ENCODE results near the gene RBSN. TPM values are rescaled to one million over a fixed set of nuclear protein-coding genes. Genes with fewer than 3 reads are reported as not detected.

RBSN gene
- total and polyA plus RNA-seq, 2 donors = 8.0 to 8.7 TPM

GRCh38 chr3:15091575-15091974 lies 7.4 kb downstream of the RBSN start:
- Histone ChIP-seq H3K4me1 (ENCODE audit: control insufficient read depth in 2 of 2, insufficient read depth in 2 of 2, low read length in 2 of 2) (peaks cover 0 to 9% of the 10 kb centered on the region in 2 donors), H3K9me3 (ENCODE audit: control insufficient read depth in 2 of 2, insufficient read depth in 1 of 2, low read length in 1 of 2) (no peaks in the 10 kb centered on the region), H3K27me3 (ENCODE audit: control insufficient read depth in 2 of 2, insufficient read depth in 1 of 2, low read length in 1 of 2) (no peaks in the 10 kb centered on the region), H3K36me3 (ENCODE audit: control insufficient read depth in 2 of 2, insufficient read depth in 2 of 2, low read length in 1 of 2) (peaks cover 38 to 62% of the 10 kb centered on the region in 2 donors), H3K4me3 (ENCODE audit: low read length in 2 of 2) (no peak overlapping the region), H3K27ac (ENCODE audit: low read depth in 1 of 2, low read length in 1 of 2) (no peak overlapping the region)
- WGBS = 70% methylated on average over 5 of the region's 5 CpGs
- peak in 5 of 9 donors; percentile 17 to 51 (median 25) for DNase-seq (ENCODE audit: low read depth in 6 of 9, low spot score in 9 of 9)

DNA sequence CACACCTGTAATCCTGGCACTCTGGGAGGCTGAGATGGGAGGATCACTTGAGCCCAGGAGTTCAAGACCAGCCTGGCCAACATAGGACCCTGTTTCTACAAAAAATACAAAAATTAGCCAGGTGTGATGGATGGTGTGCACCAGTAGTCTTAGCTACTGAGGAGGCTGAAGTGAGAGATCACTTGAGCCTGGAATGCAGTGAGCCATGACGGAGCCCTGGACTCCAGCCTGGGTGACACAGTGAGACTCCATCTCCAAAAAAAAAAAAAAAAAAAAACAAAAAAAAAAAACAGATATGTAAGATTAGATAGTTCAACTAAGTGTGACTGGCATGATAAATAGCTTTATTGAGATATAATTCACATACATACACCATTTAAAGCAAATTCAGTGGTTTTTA lies 9.7 kb downstream of the RBSN start:
- Histone ChIP-seq H3K4me1 (ENCODE audit: control insufficient read depth in 2 of 2, insufficient read depth in 2 of 2, low read length in 2 of 2) (peaks cover 0 to 9% of the 10 kb centered on the region in 2 donors), H3K27ac (ENCODE audit: low read depth in 1 of 2, low read length in 1 of 2) (no peak overlapping the region), H3K27me3 (ENCODE audit: control insufficient read depth in 2 of 2, insufficient read depth in 1 of 2, low read length in 1 of 2) (no peaks in the 10 kb centered on the region), H3K9me3 (ENCODE audit: control insufficient read depth in 2 of 2, insufficient read depth in 1 of 2, low read length in 1 of 2) (no peaks in the 10 kb centered on the region), H3K4me3 (ENCODE audit: low read length in 2 of 2) (no peak overlapping the region), H3K36me3 (ENCODE audit: control insufficient read depth in 2 of 2, insufficient read depth in 2 of 2, low read length in 1 of 2) (peaks cover 39 to 62% of the 10 kb centered on the region in 2 donors)
- WGBS = 98% methylated on average over 1 of the region's 1 CpG
- no peak for DNase-seq (ENCODE audit: low read depth in 6 of 9, low spot score in 9 of 9)

DNA sequence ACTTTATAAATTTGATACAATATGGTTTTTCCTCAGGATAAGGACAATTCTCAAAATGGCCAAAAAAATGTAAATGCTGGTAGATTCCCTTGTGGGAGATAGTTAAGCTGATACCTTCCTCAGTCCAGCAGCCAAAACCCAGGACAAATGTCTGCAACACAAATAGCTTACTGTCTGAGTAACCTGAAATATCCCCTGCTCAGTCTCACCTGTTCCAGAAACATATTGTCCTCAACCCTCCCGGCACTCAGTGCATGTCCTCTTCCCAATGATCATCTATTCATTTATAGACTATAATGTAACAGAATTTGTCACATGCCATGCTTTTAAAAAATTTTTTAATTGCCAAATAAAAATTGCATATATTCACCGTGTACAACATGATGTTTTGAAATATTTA lies 12.2 kb downstream of the RBSN start:
- peaks cover 57 to 68% of the 10 kb centered on the region in 2 donors for H3K36me3 ChIP-seq (ENCODE audit: control insufficient read depth in 2 of 2, insufficient read depth in 2 of 2, low read length in 1 of 2)
- WGBS = 99% methylated on average over 2 of the region's 2 CpGs

DNA sequence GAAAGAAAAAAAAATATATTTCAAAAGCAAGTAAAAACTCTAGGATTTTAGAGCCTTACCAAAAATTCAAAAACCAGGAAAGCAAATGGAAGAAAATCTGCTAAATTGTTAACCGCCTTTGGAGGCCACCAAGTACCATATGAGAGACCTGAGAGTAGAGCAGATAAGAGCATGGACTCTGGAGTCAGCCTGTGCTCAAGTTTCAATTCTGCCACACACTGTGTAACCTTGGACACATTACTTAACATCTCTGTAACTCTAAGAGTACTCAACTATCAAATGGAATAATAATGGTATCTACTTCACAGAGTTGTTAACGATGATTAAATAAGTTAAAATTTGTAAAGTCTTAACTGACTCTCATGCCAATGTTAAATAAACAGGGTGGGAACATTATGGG lies 12.7 kb downstream of the RBSN start:
- Histone ChIP-seq H3K4me3 (ENCODE audit: low read length in 2 of 2) (no peak overlapping the region), H3K4me1 (ENCODE audit: control insufficient read depth in 2 of 2, insufficient read depth in 2 of 2, low read length in 2 of 2) (peaks cover 0 to 2% of the 10 kb centered on the region in 2 donors), H3K9me3 (ENCODE audit: control insufficient read depth in 2 of 2, insufficient read depth in 1 of 2, low read length in 1 of 2) (no peaks in the 10 kb centered on the region), H3K36me3 (ENCODE audit: control insufficient read depth in 2 of 2, insufficient read depth in 2 of 2, low read length in 1 of 2) (peaks cover 62 to 71% of the 10 kb centered on the region in 2 donors), H3K27ac (ENCODE audit: low read depth in 1 of 2, low read length in 1 of 2) (no peak overlapping the region), H3K27me3 (ENCODE audit: control insufficient read depth in 2 of 2, insufficient read depth in 1 of 2, low read length in 1 of 2) (no peaks in the 10 kb centered on the region)
- DNase-seq (ENCODE audit: low read depth in 6 of 9, low spot score in 9 of 9) = no peak
- 98% methylated on average over 2 of the region's 2 CpGs for WGBS

More for the DNA sequence above, 12.2 kb downstream of the RBSN start:
- peaks cover 0 to 5% of the 10 kb centered on the region in 2 donors for H3K4me1 ChIP-seq (ENCODE audit: control insufficient read depth in 2 of 2, insufficient read depth in 2 of 2, low read length in 2 of 2)
- no peak for DNase-seq (ENCODE audit: low read depth in 6 of 9, low spot score in 9 of 9)
- no peak overlapping the region for H3K27ac ChIP-seq (ENCODE audit: low read depth in 1 of 2, low read length in 1 of 2)
- H3K9me3 ChIP-seq (ENCODE audit: control insufficient read depth in 2 of 2, insufficient read depth in 1 of 2, low read length in 1 of 2) = no peaks in the 10 kb centered on the region
- no peaks in the 10 kb centered on the region for H3K27me3 ChIP-seq (ENCODE audit: control insufficient read depth in 2 of 2, insufficient read depth in 1 of 2, low read length in 1 of 2)
- no peak overlapping the region for H3K4me3 ChIP-seq (ENCODE audit: low read length in 2 of 2)

DNA sequence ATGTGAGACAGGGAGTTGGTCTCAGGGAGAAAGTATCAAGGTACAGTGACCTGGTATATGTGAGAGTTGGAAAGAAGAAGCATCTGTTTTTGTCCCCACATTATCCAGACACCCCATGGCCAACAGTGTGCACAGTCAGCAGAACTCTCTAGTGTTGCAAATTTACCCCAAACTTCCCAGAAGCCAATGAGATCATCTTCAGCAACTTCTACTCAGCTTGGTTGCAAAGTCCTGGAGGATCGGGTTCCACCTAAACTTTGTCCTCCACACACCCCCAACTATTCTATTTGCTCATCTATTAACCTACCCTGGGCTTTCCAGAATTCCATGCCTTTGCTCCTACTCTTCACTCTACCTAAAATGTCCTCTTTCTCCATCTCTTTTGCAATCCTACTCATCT lies 15.7 kb downstream of the RBSN start:
- Histone ChIP-seq H3K4me3 (ENCODE audit: low read length in 2 of 2) (no peak overlapping the region), H3K9me3 (ENCODE audit: control insufficient read depth in 2 of 2, insufficient read depth in 1 of 2, low read length in 1 of 2) (no peaks in the 10 kb centered on the region), H3K27ac (ENCODE audit: low read depth in 1 of 2, low read length in 1 of 2) (no peak overlapping the region), H3K27me3 (ENCODE audit: control insufficient read depth in 2 of 2, insufficient read depth in 1 of 2, low read length in 1 of 2) (no peaks in the 10 kb centered on the region), H3K4me1 (ENCODE audit: control insufficient read depth in 2 of 2, insufficient read depth in 2 of 2, low read length in 2 of 2) (no peaks in the 10 kb centered on the region), H3K36me3 (ENCODE audit: control insufficient read depth in 2 of 2, insufficient read depth in 2 of 2, low read length in 1 of 2) (peaks cover 62 to 76% of the 10 kb centered on the region in 2 donors)
- no peak for DNase-seq (ENCODE audit: low read depth in 6 of 9, low spot score in 9 of 9)
- WGBS = 100% methylated on average over 1 of the region's 1 CpG

DNA sequence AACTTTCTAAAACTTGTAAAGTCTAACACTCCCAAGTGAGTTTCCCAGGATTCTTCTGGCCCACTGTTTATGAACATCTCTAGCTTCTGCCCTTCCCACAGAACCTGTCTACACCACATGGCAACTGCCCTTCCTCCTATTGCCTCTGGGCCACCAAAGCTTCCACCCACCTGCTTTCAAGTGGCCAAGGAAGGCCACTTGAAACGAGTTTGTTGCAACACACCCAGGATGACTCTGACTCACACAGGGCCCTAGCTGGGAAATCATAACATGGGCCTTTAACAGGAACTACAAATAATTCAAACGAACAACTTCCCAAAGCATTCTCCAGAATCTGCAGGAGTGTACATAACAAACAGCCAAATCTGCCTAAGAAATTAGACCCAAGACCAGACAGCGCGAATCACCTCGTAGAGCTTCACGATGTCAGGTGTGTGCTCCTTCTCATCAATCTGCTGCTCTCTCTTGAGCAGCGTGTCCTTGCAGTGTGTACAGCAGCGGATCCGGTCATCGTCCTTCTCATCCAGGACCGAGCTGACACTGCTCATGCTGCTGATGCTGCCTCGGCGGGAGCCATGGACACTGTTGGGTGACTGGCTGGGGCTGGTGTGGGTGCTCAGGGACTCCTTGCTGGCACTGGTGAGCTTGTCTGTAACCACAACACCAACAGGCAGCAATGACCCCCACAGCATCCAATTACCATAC lies 16.8 kb downstream of the RBSN start:
- H3K9me3 ChIP-seq (ENCODE audit: control insufficient read depth in 2 of 2, insufficient read depth in 1 of 2, low read length in 1 of 2) = no peaks in the 10 kb centered on the region
- H3K27ac ChIP-seq (ENCODE audit: low read depth in 1 of 2, low read length in 1 of 2) = no peak overlapping the region
- H3K36me3 ChIP-seq (ENCODE audit: control insufficient read depth in 2 of 2, insufficient read depth in 2 of 2, low read length in 1 of 2) = peaks cover 73 to 82% of the 10 kb centered on the region in 2 donors
- H3K27me3 ChIP-seq (ENCODE audit: control insufficient read depth in 2 of 2, insufficient read depth in 1 of 2, low read length in 1 of 2) = no peaks in the 10 kb centered on the region
- DNase-seq (ENCODE audit: low read depth in 6 of 9, low spot score in 9 of 9) = no peak
- no peaks in the 10 kb centered on the region for H3K4me1 ChIP-seq (ENCODE audit: control insufficient read depth in 2 of 2, insufficient read depth in 2 of 2, low read length in 2 of 2)
- H3K4me3 ChIP-seq (ENCODE audit: low read length in 2 of 2) = no peak overlapping the region
- WGBS = 97% methylated on average over 13 of the region's 13 CpGs

- H3K4me1 ChIP-seq (ENCODE audit: control insufficient read depth in 2 of 2, insufficient read depth in 2 of 2, low read length in 2 of 2) = no peaks in the 10 kb centered on the region
- 96% methylated on average over 3 of the region's 3 CpGs for WGBS
Measured at GRCh38 chr3:15079091-15079490, 19.9 kb downstream of the RBSN start.

GRCh38 chr3:15074500-15074899 lies 24.4 kb downstream of the RBSN start:
- no peak overlapping the region for H3K27ac ChIP-seq (ENCODE audit: low read depth in 1 of 2, low read length in 1 of 2)
- H3K36me3 ChIP-seq (ENCODE audit: control insufficient read depth in 2 of 2, insufficient read depth in 2 of 2, low read length in 1 of 2) = peaks cover 64 to 71% of the 10 kb centered on the region in 2 donors
- no peak for DNase-seq (ENCODE audit: low read depth in 6 of 9, low spot score in 9 of 9)
- no peaks in the 10 kb centered on the region for H3K4me1 ChIP-seq (ENCODE audit: control insufficient read depth in 2 of 2, insufficient read depth in 2 of 2, low read length in 2 of 2)
- no peaks in the 10 kb centered on the region for H3K9me3 ChIP-seq (ENCODE audit: control insufficient read depth in 2 of 2, insufficient read depth in 1 of 2, low read length in 1 of 2)
- no peak overlapping the region for H3K4me3 ChIP-seq (ENCODE audit: low read length in 2 of 2)
- 98% methylated on average over 19 of the region's 19 CpGs for WGBS
- no peaks in the 10 kb centered on the region for H3K27me3 ChIP-seq (ENCODE audit: control insufficient read depth in 2 of 2, insufficient read depth in 1 of 2, low read length in 1 of 2)

More at GRCh38 chr3:15079091-15079490, 19.9 kb downstream of the RBSN start:
- Histone ChIP-seq H3K27me3 (ENCODE audit: control insufficient read depth in 2 of 2, insufficient read depth in 1 of 2, low read length in 1 of 2) (no peaks in the 10 kb centered on the region), H3K9me3 (ENCODE audit: control insufficient read depth in 2 of 2, insufficient read depth in 1 of 2, low read length in 1 of 2) (no peaks in the 10 kb centered on the region), H3K4me3 (ENCODE audit: low read length in 2 of 2) (no peak overlapping the region), H3K27ac (ENCODE audit: low read depth in 1 of 2, low read length in 1 of 2) (no peak overlapping the region), H3K36me3 (ENCODE audit: control insufficient read depth in 2 of 2, insufficient read depth in 2 of 2, low read length in 1 of 2) (peaks cover 78 to 88% of the 10 kb centered on the region in 2 donors)
- no peak for DNase-seq (ENCODE audit: low read depth in 6 of 9, low spot score in 9 of 9)

DNA sequence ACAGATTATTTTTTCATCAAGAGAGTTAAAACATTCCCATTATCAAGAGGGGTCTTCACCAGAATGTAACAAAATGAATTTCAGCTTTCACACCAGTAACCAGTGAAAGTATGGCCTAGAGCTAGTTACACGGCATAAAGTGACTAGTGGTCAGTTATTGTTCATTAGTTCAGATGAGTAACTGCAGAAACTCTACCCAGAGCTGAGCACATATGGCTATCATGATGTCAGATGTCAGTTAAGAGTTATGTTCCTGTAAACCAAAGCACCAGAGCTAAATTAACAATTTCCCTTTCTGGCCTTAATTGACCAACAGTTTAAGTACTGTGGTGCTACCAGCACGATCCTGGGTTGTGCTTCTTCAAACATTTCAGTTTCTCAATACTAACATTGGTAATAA lies 27.2 kb downstream of the RBSN start:
- no peaks in the 10 kb centered on the region for H3K4me1 ChIP-seq (ENCODE audit: control insufficient read depth in 2 of 2, insufficient read depth in 2 of 2, low read length in 2 of 2)
- H3K36me3 ChIP-seq (ENCODE audit: control insufficient read depth in 2 of 2, insufficient read depth in 2 of 2, low read length in 1 of 2) = peaks cover 43 to 51% of the 10 kb centered on the region in 2 donors
- 98% methylated on average over 2 of the region's 2 CpGs for WGBS
- H3K9me3 ChIP-seq (ENCODE audit: control insufficient read depth in 2 of 2, insufficient read depth in 1 of 2, low read length in 1 of 2) = no peaks in the 10 kb centered on the region
- no peak overlapping the region for H3K4me3 ChIP-seq (ENCODE audit: low read length in 2 of 2)
- no peaks in the 10 kb centered on the region for H3K27me3 ChIP-seq (ENCODE audit: control insufficient read depth in 2 of 2, insufficient read depth in 1 of 2, low read length in 1 of 2)
- no peak overlapping the region for H3K27ac ChIP-seq (ENCODE audit: low read depth in 1 of 2, low read length in 1 of 2)
- DNase-seq (ENCODE audit: low read depth in 6 of 9, low spot score in 9 of 9) = no peak
